Measurements from ENCODE around the gene G2E3.

The G2E3 gene

GRCh38 chr14:30558675-30559555 lies at the start of gene G2E3:
G2E3 (plus strand) TSS chr14:30559158; CDS start chr14:30581080, 21,922 bp downstream.
- peaks cover 10% of the 10 kb centered on the region for H3K4me1 ChIP-seq (ENCODE audit: control insufficient read depth, insufficient read depth, low read length)
- peak within 1 kb of the TSS; percentile 90 for H3K9ac ChIP-seq (ENCODE audit: low read length)
- H3K4me3 ChIP-seq (ENCODE audit: low read length), result peak within 1 kb of the TSS; percentile 26
- H3K9me3 ChIP-seq (ENCODE audit: control insufficient read depth, low read length), result no peaks in the 10 kb centered on the region
- H3K36me3 ChIP-seq (ENCODE audit: control insufficient read depth, insufficient read depth, low read length), result no peaks in the 10 kb centered on the region
- no peaks in the 10 kb centered on the region for H3K27me3 ChIP-seq (ENCODE audit: control insufficient read depth, insufficient read depth, low read length)

GRCh38 chr14:30517737-30518136 lies 41.2 kb upstream of the G2E3 start:
- Histone ChIP-seq H3K4me1 (ENCODE audit: control insufficient read depth, insufficient read depth, low read length) (no peaks in the 10 kb centered on the region), H3K4me3 (ENCODE audit: low read length) (no peak overlapping the region), H3K36me3 (ENCODE audit: control insufficient read depth, insufficient read depth, low read length) (no peaks in the 10 kb centered on the region), H3K9me3 (ENCODE audit: control insufficient read depth, low read length) (no peaks in the 10 kb centered on the region), H3K27me3 (ENCODE audit: control insufficient read depth, insufficient read depth, low read length) (no peaks in the 10 kb centered on the region), H3K9ac (ENCODE audit: low read length) (no peak overlapping the region)

- H3K27me3 ChIP-seq (ENCODE audit: control insufficient read depth, insufficient read depth, low read length), result no peaks in the 10 kb centered on the region
- no peak overlapping the region for H3K4me3 ChIP-seq (ENCODE audit: low read length)
- no peak overlapping the region for H3K9ac ChIP-seq (ENCODE audit: low read length)
- no peaks in the 10 kb centered on the region for H3K36me3 ChIP-seq (ENCODE audit: control insufficient read depth, insufficient read depth, low read length)
- no peaks in the 10 kb centered on the region for H3K4me1 ChIP-seq (ENCODE audit: control insufficient read depth, insufficient read depth, low read length)
- H3K9me3 ChIP-seq (ENCODE audit: control insufficient read depth, low read length), result no peaks in the 10 kb centered on the region
Measured at GRCh38 chr14:30518867-30519560, 39.9 kb upstream of the G2E3 start.

- H3K27me3 ChIP-seq (ENCODE audit: control insufficient read depth, insufficient read depth, low read length), result no peaks in the 10 kb centered on the region
- H3K4me1 ChIP-seq (ENCODE audit: control insufficient read depth, insufficient read depth, low read length), result no peaks in the 10 kb centered on the region
- no peak overlapping the region for H3K4me3 ChIP-seq (ENCODE audit: low read length)
- no peaks in the 10 kb centered on the region for H3K9me3 ChIP-seq (ENCODE audit: control insufficient read depth, low read length)
- H3K36me3 ChIP-seq (ENCODE audit: control insufficient read depth, insufficient read depth, low read length), result no peaks in the 10 kb centered on the region
- H3K9ac ChIP-seq (ENCODE audit: low read length), result no peak overlapping the region
Measured at GRCh38 chr14:30519961-30520360, 39.0 kb upstream of the G2E3 start.

GRCh38 chr14:30520536-30520935 lies 38.4 kb upstream of the G2E3 start:
- no peak overlapping the region for H3K9ac ChIP-seq (ENCODE audit: low read length)
- no peaks in the 10 kb centered on the region for H3K36me3 ChIP-seq (ENCODE audit: control insufficient read depth, insufficient read depth, low read length)
- H3K9me3 ChIP-seq (ENCODE audit: control insufficient read depth, low read length), result no peaks in the 10 kb centered on the region
- no peaks in the 10 kb centered on the region for H3K27me3 ChIP-seq (ENCODE audit: control insufficient read depth, insufficient read depth, low read length)
- H3K4me1 ChIP-seq (ENCODE audit: control insufficient read depth, insufficient read depth, low read length), result no peaks in the 10 kb centered on the region
- H3K4me3 ChIP-seq (ENCODE audit: low read length), result no peak overlapping the region

GRCh38 chr14:30521899-30522736 lies 36.8 kb upstream of the G2E3 start:
- Histone ChIP-seq H3K27me3 (ENCODE audit: control insufficient read depth, insufficient read depth, low read length) (no peaks in the 10 kb centered on the region), H3K9ac (ENCODE audit: low read length) (no peak overlapping the region), H3K4me1 (ENCODE audit: control insufficient read depth, insufficient read depth, low read length) (no peaks in the 10 kb centered on the region), H3K4me3 (ENCODE audit: low read length) (no peak overlapping the region), H3K9me3 (ENCODE audit: control insufficient read depth, low read length) (no peaks in the 10 kb centered on the region), H3K36me3 (ENCODE audit: control insufficient read depth, insufficient read depth, low read length) (no peaks in the 10 kb centered on the region)

GRCh38 chr14:30525833-30526232 lies 33.1 kb upstream of the G2E3 start:
- Histone ChIP-seq H3K4me3 (ENCODE audit: low read length) (no peak overlapping the region), H3K9ac (ENCODE audit: low read length) (no peak overlapping the region), H3K27me3 (ENCODE audit: control insufficient read depth, insufficient read depth, low read length) (no peaks in the 10 kb centered on the region), H3K9me3 (ENCODE audit: control insufficient read depth, low read length) (no peaks in the 10 kb centered on the region), H3K36me3 (ENCODE audit: control insufficient read depth, insufficient read depth, low read length) (no peaks in the 10 kb centered on the region), H3K4me1 (ENCODE audit: control insufficient read depth, insufficient read depth, low read length) (no peaks in the 10 kb centered on the region)

GRCh38 chr14:30527196-30527595 lies 31.8 kb upstream of the G2E3 start:
- H3K9ac ChIP-seq (ENCODE audit: low read length), result no peak overlapping the region
- no peaks in the 10 kb centered on the region for H3K27me3 ChIP-seq (ENCODE audit: control insufficient read depth, insufficient read depth, low read length)
- H3K4me3 ChIP-seq (ENCODE audit: low read length), result no peak overlapping the region
- no peaks in the 10 kb centered on the region for H3K36me3 ChIP-seq (ENCODE audit: control insufficient read depth, insufficient read depth, low read length)
- H3K9me3 ChIP-seq (ENCODE audit: control insufficient read depth, low read length), result no peaks in the 10 kb centered on the region
- no peaks in the 10 kb centered on the region for H3K4me1 ChIP-seq (ENCODE audit: control insufficient read depth, insufficient read depth, low read length)

- no peaks in the 10 kb centered on the region for H3K4me1 ChIP-seq (ENCODE audit: control insufficient read depth, insufficient read depth, low read length)
- no peak overlapping the region for H3K9ac ChIP-seq (ENCODE audit: low read length)
- H3K4me3 ChIP-seq (ENCODE audit: low read length), result no peak overlapping the region
- H3K9me3 ChIP-seq (ENCODE audit: control insufficient read depth, low read length), result no peaks in the 10 kb centered on the region
- H3K27me3 ChIP-seq (ENCODE audit: control insufficient read depth, insufficient read depth, low read length), result no peaks in the 10 kb centered on the region
- H3K36me3 ChIP-seq (ENCODE audit: control insufficient read depth, insufficient read depth, low read length), result no peaks in the 10 kb centered on the region
Measured at GRCh38 chr14:30528119-30528518, 30.8 kb upstream of the G2E3 start.

GRCh38 chr14:30528778-30529642 lies 29.9 kb upstream of the G2E3 start:
- no peaks in the 10 kb centered on the region for H3K4me1 ChIP-seq (ENCODE audit: control insufficient read depth, insufficient read depth, low read length)
- no peaks in the 10 kb centered on the region for H3K27me3 ChIP-seq (ENCODE audit: control insufficient read depth, insufficient read depth, low read length)
- no peak overlapping the region for H3K9ac ChIP-seq (ENCODE audit: low read length)
- no peaks in the 10 kb centered on the region for H3K9me3 ChIP-seq (ENCODE audit: control insufficient read depth, low read length)
- no peaks in the 10 kb centered on the region for H3K36me3 ChIP-seq (ENCODE audit: control insufficient read depth, insufficient read depth, low read length)
- no peak overlapping the region for H3K4me3 ChIP-seq (ENCODE audit: low read length)

GRCh38 chr14:30532264-30532663 lies 26.7 kb upstream of the G2E3 start:
- no peaks in the 10 kb centered on the region for H3K27me3 ChIP-seq (ENCODE audit: control insufficient read depth, insufficient read depth, low read length)
- no peak overlapping the region for H3K9ac ChIP-seq (ENCODE audit: low read length)
- H3K9me3 ChIP-seq (ENCODE audit: control insufficient read depth, low read length), result no peaks in the 10 kb centered on the region
- H3K4me3 ChIP-seq (ENCODE audit: low read length), result no peak overlapping the region
- no peaks in the 10 kb centered on the region for H3K4me1 ChIP-seq (ENCODE audit: control insufficient read depth, insufficient read depth, low read length)
- H3K36me3 ChIP-seq (ENCODE audit: control insufficient read depth, insufficient read depth, low read length), result no peaks in the 10 kb centered on the region

Measured in mucosa of stomach (tissue), 1 donor.